GM04503 (cell line): ENCODE measurements around the gene CYB561.

ENCODE experiments used
- DNase-seq: peaks from one replicate; pipeline ENCODE4 v3.0.0-alpha.2; 2012; ENCODE audit warnings: low read depth

The CYB561 gene, protein sequence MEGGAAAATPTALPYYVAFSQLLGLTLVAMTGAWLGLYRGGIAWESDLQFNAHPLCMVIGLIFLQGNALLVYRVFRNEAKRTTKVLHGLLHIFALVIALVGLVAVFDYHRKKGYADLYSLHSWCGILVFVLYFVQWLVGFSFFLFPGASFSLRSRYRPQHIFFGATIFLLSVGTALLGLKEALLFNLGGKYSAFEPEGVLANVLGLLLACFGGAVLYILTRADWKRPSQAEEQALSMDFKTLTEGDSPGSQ

DNA sequence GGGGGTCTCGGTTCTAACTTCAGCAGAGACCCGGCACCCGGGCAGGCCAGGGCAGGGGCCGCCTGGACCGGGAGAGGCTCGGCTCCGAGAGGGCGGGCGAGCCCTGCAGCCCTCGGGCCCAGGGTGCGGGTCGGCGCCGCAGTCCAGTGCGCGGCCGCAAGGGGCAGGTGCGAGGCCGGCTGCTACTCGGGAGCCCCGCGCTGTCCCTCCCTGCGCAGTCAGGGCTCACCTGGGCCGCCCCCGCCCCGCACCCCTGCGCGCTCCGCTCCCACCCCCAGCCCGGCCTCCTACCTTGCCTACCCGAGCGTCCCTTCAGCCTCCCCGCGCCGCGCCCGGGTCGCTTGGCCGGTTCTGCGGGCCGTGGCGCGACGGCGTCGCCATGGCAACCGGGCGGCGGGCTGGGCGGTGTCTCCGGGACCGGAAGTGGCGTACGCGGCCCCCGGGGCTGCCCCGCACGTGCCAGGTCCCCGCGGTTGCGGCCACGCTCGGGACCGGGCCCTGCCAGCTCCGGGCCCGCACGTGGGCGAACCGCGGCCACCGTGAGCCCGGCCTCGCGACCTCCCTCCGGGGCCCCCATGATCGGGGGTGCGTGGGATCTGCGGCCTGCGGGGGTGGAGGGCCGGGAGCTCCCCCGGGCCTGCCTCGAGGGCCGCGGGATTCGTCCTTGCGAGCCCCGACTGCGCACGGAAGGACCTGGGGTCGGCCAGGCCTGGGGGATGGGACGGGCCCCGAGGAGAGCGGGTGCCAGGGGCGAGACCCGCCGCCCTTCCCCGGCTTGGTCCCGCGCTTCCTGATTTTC is at the start of gene CYB561:
CYB561 (minus strand) TSS at position 353 of the 799 bp plus-strand sequence. CDS start 8,759 bp downstream, outside the sequence.
- no peak for DNase-seq

DNA sequence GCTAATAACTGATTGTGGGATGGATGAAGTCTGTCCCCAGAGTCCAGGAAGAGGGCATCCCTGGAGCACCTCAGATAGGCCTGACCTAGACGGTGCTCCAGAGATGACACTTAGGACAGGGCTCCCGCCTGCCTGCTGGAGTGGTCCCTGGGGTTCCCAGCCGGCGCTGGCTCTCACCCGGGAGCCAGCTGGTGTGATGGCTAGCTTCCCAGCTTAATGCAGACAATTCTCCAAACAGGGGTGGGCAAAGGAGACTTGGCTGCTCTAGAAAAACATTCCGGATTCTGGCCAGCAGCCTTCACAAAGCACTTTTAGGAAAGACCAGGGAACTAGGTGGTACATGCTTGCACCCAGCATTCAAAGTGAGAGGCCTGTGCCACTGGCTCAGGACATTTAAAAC is 49.4 kb upstream of the CYB561 start:
- no peak for DNase-seq

GRCh38 chr17:63494300-63494928 is 48.3 kb upstream of the CYB561 start:
- no peak for DNase-seq

DNA sequence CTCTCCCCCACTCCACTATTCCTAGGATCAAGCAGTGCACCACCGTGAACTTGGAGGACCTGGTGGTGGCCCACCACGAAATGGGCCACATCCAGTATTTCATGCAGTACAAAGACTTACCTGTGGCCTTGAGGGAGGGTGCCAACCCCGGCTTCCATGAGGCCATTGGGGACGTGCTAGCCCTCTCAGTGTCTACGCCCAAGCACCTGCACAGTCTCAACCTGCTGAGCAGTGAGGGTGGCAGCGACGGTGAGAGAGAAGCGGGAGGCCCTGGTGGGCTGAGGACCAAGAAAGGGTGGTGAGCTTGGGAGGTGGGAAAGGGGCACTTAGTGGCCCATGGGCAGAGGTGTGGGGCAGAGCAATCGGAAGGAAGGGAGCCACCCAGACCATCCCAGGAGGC is 47.3 kb upstream of the CYB561 start:
- no peak for DNase-seq

DNA sequence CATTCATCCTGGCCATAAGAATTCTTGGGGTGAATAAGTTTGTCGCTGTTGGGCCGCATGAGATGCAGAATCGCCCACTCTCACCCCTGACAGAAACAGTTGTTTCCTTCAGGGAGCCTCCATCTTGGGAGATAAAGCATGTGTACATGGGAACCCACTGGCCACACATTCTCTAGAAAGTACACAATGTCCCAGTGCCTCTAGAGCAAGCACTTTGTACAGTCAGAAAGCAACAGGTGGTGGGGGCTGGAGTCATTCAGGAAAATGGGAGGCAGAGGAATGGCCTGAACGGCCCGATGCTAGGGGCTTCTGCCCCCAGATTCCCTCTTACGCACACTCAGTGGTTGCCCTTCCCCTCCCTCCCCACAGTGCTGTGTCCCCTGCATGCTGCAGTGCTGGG is 46.8 kb upstream of the CYB561 start:
- DNase-seq: no peak

DNA sequence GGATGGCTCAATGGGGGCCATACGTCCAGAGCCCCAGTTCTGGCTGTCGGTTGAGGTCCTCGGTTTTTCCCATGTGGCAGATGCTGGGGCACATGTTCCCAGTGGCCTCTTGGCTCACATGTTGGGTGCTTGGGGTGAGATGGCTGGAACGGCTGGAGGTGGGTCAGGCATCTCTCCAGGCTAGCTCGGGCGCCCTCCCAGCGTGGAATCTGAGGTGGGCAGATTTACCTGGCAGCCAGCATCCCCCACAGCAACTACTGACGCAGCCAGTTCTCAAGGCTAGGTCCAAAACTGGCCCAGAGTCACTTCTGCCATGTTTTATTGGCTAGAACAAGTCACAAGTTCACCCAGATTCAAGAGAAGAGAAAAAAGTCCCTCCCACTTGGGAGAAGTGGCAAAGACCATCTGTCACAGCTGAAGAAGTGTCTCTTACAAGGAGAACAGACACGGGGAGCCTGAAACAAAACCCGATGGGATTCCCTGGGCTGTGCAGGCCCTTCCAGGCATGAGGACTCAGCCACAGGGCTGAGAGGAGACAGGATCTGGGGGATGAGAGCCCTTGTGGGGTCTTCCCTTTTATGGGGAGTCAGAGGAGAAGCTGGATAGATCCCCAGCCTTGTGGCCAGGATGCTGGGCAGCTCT is 46.0 kb upstream of the CYB561 start:
- no peak for DNase-seq

DNA sequence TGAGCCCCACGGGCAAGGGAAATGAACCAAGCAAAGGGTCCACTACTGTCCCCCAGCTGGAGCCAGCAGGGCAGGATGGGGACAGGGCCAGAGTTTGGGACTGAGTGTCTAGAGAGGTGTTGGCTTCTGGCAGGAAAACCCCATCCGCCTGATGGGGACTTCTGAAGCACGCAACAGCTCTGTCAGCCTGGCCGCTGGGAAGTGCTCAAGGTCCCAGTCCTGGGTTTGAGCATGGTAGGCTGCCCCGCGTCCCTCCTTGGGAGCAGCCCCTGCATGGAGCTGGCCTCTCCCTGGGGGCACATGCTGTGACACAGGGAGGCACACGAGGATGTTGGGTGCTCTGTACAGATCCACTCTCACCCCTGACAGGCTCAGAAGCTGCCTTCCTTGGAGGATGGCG is 45.3 kb upstream of the CYB561 start:
- DNase-seq: no peak

GRCh38 chr17:63490858-63491400 is 44.8 kb upstream of the CYB561 start:
- no peak for DNase-seq

DNA sequence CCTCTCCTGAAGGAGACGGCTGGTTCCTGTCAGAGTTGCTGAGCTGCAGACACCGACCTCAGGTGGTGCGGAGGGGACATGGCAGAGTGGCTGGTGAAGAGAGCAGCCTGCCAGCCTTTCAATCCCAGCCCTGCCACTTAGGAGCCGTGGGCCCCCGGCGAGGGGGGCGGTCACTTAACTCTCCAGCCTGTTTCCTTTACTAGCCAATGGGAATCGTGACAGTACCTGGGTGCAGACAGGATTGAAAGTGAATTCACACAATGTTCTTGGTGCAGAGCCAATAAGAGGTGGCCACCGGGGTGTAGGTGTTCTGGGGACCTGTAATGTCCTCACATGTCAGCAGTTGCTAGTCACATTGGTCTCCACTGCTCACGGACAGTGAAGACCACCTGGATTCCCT is 44.2 kb upstream of the CYB561 start:
- no peak for DNase-seq

DNA sequence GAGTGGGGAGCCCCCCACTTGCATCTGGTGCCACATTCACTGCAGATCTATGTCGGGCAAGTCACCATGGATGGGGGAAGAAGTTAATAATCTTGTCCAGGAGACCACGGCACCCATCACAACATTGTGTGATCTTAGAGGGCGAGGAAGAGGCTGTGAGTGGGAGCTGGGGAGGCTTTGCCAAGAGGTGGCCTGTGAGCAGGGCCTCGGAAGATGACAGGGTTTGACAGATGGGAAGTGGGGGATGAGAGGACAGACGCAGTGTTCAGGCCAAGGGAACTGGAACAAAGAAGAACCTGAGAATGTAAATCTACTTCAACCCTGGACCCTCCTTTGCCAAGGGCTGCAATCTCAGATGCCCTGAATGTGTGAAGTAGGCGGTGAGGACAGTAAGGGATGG is 43.2 kb upstream of the CYB561 start:
- DNase-seq: no peak

GRCh38 chr17:63488851-63489250 is 42.7 kb upstream of the CYB561 start:
- DNase-seq: no peak

GRCh38 chr17:63487014-63487339 is 40.9 kb upstream of the CYB561 start:
- DNase-seq: no peak

- no peak for DNase-seq
These were observed 40.4 kb upstream of the CYB561 start for GRCh38 chr17:63486317-63487013.

DNA sequence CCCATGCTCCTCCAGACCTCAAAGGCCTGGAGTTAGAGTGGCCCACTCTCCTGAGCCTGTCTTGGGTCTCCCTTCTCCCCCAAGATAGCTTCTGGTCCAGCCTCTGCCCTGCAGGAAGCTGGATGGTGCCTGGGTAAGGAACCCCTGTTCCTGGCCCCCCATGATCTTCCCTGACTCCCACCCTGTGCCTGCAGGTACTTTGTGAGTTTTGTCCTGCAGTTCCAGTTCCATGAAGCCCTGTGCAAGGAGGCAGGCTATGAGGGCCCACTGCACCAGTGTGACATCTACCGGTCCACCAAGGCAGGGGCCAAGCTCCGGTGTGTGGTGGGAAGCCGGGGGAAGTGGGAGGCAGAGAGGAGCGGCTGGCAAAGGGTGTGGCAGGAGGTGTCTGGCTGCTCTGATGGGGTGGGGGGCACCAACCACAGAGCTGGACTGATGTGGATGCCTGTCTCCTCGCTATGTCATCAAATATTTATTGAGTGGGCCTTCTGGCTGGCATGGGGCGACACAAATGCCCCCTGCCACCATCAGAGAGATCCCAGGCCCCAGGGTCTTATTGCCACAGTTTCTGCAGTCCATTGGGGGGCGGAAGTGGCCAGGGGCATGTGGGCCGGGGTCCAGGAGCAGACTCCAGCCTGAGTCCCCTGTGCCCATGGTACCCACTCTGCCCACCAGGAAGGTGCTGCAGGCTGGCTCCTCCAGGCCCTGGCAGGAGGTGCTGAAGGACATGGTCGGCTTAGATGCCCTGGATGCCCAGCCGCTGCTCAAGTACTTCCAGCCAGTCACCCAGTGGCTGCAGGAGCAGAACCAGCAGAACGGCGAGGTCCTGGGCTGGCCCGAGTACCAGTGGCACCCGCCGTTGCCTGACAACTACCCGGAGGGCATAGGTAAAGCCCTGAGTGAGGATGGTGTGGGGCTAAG is 37.8 kb upstream of the CYB561 start:
- no peak for DNase-seq

GRCh38 chr17:63483038-63483437 is 36.9 kb upstream of the CYB561 start:
- DNase-seq: no peak

GRCh38 chr17:63482509-63482908 is 36.4 kb upstream of the CYB561 start:
- DNase-seq: no peak

- no peak for DNase-seq
These were observed 35.4 kb upstream of the CYB561 start for GRCh38 chr17:63481488-63481870.

- DNase-seq: no peak
These were observed 34.9 kb upstream of the CYB561 start for GRCh38 chr17:63480826-63481487.

DNA sequence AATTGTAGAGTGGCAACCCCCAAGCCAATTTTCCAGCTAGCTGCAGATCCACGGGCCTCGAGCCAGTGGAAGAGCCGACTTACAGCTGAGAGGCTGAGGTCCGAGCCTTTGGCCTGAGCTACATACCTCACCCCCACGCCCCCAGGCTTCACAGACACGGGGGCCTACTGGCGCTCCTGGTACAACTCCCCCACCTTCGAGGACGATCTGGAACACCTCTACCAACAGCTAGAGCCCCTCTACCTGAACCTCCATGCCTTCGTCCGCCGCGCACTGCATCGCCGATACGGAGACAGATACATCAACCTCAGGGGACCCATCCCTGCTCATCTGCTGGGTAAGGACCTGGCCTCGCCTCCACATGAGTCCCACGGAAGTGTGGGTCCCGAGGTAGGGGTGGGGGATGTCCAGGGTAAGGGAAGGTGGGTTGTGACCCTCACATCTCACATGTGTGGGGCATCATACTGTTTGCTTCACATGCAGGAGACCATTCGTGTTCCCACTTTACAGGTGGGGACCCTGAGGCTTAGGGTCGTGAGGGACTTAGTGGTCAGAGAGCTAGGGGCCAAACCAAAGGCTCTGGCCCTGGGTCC is 34.2 kb upstream of the CYB561 start:
- DNase-seq: no peak
